Keratinocyte (primary cell): ENCODE data around the gene CRLF1.

Experiments used
- CTCF ChIP-seq, 3 experiments: IDR thresholded peaks in 1 of 3; conservative IDR thresholded peaks in 1 of 3; optimal IDR thresholded peaks in 1 of 3; 2 replicates in 2 of 3; 3 replicates in 1 of 3; pipeline versions ENCODE3 to v1.5.1; 2011; ENCODE audit warnings: low read length in 3 of 3, mild to moderate bottlenecking in 3 of 3, moderate library complexity in 2 of 3, control low read depth in 1 of 3, inconsistent platforms in 1 of 3; ENCODE audit not compliant: insufficient read depth in 2 of 3; ENCODE audit errors: extremely low read depth in 1 of 3
- EZH2 ChIP-seq: IDR thresholded peaks from one replicate; pipeline ENCODE4 v1.6.1; 2012; ENCODE audit warnings: inconsistent platforms, mild to moderate bottlenecking, low read length, moderate library complexity

GRCh38 chr19:18591735-18592385, 14.7 kb downstream of the CRLF1 start:
- TF ChIP-seq EZH2 (no peak), CTCF (optimal IDR thresholded peaks at IDR 0.05 in 1 of 3, IDR thresholded peaks at IDR 0.05 in 1 of 3, conservative IDR thresholded peaks at IDR 0.05 in 1 of 3; ENCODE audit: extremely low read depth in 1 of 3, insufficient read depth in 2 of 3, low read length in 3 of 3) (no peak)
